GM19043 (cell line): ENCODE results near the gene IL15RA.
"Not testable (repeated sequence)": the region's sequence is repeated elsewhere in the genome, so short reads cannot be mapped to it uniquely, and the experiment has no call there.

Experiments used
- ATAC-seq: cut with Tn5 transposase; IDR thresholded peaks from one replicate; pipeline ENCODE4 v1.9.1; 2021; ENCODE audit warnings: low read depth; ENCODE audit not compliant: unreplicated experiment

IL15RA gene

DNA sequence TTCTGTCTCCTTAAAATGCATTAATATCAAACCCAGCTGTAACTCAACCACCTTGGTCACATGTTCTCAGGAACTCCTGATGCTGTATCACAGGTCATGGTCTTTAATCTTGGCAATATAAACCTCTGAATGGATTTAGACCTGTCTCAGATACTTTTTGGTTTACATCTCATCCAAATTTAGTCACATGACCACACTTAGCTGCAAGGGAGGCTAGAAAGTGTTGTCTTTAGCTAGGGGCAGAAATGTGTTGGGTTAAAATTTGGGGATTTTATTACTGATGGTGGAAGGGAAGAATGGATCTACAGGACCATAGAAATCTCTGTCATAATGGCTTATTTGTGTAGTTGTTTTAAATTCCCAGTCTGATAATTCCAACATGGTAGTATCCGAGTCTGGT lies 29.6 kb upstream of the IL15RA start:
- ATAC-seq: no peak

DNA sequence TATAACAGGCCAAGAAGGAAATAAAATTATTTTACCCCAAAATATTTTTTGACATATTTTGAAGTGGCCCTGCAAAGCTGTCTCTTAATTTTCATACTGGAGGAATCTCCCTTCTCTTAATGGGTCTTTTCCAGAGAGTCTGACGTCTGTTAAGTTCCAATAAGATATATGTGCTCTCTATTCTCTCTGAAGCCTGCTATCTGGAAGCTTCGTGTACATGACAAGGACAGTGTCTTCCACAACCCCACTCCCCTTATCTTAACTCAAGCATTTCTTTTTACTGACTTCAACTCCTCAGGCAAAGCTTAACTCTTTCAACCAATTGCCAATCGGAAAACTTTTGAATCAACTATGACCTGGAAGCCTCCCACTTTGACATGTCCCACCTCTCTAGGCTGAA lies 29.2 kb upstream of the IL15RA start:
- ATAC-seq: no peak

DNA sequence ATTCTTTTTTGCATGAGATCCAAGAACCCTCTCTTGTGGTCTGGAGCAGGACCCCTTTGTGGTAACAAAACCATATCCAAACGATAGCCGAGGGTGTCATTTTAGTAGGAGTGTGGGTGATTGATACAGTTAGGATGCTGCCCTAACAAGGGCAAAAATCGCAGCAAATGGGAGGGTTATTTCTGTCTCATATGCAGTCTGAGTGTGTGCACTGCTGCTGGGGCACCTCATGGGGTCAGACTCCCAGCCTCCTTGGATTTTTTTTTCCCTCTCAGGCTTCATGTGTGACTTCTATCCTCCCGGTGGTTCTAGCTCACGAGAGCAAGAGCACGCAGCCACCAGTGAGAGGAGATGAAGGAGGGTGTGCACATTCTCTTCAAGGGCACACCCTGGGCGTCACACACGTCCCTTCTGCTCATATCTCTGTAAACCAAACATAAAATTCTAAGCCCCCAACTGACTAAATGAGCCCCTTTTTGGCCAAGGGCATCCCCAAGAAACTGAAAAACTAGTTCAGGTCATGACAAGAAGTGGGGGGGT lies 28.6 kb upstream of the IL15RA start:
- ATAC-seq: no peak

DNA sequence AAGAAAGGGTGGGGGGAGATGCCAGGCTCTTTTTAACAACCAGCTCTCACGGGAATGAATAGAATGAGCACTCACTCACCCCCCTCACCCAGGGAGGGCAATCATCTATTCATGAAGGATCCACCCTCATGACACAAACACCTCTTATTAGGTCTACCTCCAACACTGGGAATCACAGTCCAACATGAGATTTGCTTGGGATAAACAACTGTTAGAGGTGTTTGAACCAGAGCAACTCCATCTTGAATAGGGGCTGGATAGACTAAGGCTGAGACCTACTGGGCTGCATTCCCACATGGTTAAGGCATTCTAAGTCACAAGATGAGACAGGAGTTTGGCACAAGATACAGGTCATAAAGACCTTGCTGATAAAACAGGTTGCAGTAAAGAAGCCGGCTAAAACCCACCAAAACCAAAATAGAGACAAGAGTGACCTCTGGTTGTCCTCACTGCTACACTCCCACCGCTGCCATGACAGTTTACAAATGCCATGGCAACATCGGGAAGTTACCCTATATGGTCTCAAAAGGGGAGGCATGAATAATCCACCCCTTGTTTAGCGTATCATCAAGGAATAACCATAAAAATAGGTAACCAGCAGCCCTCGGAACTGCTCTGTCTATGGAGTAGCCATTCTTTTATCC lies 27.9 kb upstream of the IL15RA start:
- ATAC-seq: not testable (repeated sequence)

DNA sequence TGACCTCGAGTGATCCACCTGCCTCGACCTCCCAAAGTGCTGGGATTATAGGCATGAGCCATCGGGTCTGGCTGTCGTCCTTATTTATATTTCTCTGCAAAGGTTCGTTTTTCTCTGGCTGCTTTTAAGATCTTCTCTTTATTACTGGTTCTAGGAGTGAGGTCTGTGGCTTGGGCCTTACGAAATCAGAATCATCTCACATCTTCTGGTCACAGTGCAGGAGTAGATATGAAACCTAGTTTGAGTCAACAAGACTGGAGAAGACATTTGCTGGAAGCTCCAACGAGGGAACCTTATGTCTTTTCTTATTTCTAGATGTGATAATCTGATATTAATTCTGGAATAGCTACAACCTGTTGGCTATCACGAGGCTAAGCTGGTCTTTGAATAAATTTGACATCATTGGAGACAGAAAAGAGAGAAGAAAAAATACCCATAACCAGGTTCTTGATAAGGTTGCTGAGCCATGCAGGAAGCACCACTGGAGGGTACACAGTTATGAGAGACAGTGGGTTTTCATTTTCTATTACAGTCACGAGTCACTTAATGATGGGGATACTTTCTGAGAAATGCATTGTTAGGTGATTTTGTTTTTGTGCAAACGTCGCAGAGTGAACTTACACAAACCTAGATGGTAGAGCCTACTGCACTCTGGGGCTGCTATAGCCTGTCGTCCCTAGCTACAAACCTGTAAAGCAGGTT lies 25.6 kb upstream of the IL15RA start:
- no peak for ATAC-seq

DNA sequence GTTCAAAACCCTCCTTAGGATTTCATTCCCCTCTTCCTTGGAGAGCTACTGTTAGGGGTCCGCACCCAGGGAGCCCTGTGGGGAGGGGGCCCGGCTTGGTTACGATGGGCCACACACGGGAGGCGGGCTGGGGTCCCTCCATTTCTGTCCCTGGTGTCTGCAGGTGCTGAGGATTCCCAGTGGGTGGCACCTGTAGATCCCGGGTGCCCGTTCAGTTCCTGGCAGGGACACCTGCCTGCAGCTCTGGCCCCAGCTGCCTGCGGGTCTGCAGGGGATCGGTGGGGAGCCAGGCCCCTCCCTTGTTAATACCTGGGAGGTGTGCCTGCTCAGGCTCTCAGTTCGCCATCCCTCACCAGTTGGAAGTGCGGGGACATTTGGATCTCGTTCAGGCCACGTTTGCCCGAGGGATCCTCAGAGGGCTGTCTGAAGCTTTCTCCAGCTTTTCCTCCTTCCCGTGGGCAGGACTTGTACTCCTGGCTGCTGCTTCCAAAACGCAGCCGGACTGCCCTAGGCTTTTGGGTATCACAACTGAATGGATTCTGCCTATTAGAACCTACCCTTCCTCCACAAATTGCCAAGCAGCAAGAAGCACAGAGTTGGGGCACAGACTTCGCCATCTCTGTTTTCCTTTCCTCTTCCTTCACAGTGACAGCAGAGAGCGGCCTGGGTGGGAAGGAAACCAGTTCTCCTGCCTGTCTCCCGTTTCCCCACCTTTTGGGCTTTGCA lies 22.3 kb upstream of the IL15RA start:
- no peak for ATAC-seq

DNA sequence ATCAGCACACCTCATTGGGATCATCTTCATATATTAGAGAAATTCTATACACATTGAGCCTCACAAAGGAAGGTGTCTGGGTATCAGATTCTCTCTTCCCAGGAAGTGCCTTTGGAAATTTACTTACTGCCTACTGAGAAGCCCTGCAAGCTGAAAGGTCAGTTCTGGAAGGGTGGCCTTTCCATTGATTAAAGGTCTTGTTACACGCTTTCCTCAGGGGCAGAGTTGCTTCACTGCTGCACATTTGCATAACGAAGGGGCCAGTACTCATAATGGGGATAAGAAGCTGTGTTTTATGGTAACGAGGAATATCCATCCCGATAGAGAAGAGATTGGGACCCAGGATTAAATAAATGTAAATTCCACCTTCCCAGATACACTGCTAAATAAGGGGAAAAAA lies 19.4 kb upstream of the IL15RA start:
- ATAC-seq: no peak

DNA sequence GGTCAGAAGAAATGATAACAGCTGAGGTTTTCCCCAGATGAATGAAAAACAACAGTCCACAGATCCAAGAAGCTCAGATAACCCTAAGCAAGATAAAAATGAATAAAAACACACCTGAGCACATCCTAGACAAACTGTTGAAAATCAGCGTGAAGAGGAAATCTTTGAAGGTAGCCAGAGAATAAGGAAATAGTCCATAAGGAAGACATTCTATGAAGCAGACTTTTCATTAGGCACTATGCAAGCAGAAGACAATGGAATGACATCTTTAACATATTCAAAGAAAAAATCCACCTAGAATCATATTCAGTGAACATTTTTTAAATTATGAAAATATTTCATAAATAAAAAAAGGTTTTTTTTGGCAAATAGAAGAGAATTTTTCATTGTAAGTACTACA lies 15.1 kb upstream of the IL15RA start:
- ATAC-seq: no peak

DNA sequence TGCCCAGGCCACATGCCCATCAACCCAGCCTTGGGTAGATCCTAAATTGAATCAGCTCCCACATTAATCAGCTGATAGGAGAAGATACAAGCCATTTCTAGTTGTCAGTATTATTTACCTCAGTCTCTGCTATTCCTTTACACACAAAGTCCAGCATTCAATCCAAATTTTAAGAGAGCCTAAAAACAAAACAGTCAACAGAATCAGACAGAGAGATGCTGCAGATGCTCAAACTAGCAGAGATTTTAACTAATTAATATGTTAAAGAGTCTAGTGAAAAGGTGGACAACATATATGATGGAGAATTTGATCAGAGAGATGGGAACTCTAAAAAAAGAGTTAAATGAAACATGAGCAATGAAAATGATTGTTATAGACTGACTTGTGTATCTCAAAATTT lies 14.4 kb upstream of the IL15RA start:
- ATAC-seq: no peak

DNA sequence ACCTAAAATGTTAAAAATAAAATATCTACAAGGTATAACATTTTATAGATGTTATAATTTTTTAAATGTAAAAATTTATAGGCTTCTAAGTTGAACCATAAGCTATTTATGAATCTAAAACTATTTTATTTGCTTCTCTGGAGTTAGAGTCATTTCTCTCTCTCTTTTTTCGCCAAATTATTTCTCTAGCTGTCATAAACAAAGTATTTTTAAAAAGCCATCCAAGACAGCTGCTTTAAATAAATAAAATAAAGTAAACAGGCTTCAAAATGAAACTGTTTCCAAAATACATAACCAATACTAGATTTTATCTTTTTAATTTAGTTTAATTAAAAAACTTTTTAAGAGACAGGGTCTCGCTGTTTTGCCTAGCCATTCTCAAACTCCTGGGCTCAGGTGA lies 12.4 kb upstream of the IL15RA start:
- no peak for ATAC-seq

DNA sequence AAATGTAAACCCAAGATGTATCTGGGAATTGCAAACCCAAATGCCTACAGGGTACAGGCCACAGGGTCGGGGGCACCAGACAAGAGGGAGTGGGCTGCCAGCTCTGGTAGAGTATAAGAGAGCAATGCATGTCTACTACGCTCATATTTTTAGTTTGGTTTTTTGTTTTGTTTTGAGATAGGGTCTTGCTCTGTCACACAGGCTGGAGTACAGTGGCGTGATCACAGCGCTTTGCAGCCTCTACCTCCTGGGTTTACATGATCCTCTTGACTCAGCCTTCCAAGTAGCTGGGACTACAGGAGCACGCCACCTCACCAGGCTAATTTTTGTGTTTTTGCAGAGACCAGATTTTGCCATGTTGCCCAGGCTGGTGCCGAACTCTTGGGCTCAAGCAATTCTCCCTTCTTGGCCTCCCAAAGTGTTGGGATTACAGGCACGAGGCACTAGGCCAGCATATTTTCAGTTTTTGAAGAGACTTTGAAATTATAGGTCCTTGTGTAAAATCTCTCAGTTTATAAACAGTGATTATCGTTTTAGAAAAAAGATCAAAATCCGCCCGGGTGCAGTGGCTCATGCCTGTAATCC lies 11.1 kb upstream of the IL15RA start:
- ATAC-seq: no peak

DNA sequence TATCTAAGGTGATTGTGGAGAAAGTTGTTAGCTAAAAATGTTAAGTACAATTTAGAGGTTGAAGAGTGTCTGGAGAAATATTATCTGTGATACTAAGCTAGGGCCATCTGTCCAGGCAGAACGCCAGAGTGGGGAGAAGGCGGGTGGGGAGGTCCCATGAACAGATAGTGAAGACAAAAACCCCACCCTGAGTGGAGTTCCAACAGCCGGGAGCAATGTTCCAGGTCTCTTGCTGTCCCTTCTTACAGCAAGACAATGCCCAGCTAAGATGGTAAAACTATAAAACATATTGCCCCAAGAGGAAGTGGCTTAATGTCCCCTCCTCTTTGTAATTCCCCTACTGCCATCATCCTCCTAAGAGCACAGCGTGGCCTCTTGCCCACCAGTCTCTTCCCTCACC lies 10.4 kb upstream of the IL15RA start:
- ATAC-seq: no peak

DNA sequence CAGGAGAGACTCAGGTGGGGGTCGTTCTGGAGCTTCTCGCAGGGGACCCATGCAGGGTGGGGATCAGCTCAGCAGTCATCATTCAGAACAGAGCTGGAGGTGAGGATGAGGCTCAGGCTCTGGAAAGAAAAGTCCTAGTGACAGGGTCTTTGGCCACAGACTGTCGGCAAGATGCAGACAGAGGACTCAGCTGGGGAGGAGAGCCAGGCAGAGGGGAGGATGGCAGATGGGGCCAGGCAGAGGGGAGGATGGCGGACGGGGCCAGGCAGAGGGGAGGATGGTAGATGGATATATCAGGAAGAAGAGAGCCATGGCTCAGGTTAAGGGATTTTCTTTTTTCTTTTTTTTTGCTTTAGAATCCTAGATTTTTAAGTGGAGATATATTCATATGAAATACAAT lies 7.7 kb upstream of the IL15RA start:
- ATAC-seq: no peak

DNA sequence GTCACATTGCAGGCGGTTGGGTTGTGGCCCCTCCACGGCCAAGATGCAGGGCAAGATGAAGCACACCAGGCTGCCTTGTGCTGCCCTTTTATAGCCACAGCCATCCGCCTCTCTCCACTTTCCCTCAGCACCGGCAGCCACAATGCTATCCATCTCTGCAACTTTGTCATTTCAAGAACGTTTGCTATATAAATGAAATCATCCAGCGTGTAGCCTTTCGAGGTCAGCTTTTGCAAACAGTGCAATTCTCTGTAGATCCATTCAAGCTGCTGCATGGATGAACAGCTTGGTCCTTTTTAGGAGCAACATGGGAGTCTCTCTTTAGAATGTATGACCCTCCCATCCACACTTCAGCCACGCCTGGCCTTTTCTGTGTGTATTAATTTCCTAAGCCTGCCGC lies 6.4 kb upstream of the IL15RA start:
- no peak for ATAC-seq

DNA sequence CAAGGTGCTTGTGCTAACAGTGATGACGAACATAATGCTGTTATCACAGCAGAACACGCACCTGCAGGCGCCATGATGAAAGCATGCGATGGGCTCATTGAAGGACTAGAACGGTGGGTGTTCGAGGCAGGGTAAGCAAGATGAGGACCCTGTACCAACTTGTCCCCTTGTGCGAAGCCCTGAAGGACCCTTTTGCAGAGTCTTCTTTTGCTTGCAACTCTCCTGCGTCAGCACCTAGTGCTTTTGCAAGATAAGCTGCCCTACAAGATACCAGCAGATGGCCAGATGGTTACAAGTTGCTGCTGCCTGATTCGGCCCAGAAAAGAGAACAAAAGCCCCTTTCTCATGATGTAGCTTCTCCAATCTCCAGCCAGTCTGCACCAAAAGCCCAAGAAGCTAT lies 4.2 kb upstream of the IL15RA start:
- ATAC-seq: no peak

DNA sequence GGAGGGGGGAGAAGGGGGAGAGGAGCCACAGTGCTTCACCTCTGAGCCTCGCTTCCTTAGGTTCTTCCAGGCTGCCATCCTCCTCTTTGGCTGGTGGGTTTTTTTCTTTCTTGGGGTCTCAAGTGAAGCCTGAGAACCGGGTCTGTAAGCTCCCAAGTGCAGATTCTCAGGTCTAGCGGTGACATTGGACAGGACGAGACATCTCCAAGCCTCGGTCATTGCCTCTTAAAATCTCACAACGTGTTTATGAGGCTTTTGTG lies 817 bp upstream of the IL15RA start:
- no peak for ATAC-seq

DNA sequence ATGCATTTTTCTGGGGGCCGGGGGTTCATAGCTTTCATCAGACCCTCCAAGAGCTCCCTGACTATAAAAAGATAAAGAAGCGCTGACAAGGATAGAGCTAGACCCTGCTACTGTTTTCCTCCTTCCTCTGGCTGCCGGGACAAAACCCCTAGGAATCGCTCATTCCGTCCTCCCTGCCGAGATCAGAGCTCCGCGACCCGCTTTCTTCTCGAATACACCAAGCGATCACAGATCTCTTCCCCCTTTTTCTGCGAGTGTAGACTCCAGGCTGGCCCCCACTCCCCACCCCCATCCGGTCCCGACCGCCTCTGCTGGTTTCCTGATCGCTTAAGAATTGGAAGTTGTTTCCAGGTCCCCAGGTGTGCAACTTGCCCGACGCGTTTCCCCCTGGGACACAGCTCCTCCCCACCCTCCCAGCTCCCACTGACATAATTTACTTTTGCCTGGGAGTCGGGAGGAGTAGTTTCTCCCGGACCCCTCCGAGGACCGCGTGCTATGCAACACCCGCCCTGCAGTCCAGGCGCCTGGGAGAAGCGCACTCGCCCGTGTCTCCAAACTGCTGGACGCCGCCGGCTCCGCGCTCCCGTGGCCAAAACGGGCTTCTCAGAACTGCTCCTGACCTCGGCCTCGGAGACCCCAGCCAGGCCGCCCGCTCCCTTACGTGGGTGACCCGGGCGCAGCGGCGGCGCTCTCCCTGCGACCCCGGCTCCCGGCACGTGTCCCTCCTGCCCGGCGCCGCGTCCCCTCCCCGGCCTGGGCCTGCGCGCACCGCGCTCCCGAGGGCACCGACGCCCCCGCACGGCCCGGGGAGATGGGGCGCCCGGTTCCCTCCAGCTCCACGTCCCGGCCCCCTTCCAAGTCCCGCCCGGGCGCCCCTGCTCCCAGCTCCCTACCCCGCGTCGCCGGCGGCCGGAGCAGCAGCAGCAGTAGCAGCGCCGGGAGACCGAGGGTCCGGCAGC lies 552 bp downstream of the IL15RA start:
- peak; percentile 3 for ATAC-seq

DNA sequence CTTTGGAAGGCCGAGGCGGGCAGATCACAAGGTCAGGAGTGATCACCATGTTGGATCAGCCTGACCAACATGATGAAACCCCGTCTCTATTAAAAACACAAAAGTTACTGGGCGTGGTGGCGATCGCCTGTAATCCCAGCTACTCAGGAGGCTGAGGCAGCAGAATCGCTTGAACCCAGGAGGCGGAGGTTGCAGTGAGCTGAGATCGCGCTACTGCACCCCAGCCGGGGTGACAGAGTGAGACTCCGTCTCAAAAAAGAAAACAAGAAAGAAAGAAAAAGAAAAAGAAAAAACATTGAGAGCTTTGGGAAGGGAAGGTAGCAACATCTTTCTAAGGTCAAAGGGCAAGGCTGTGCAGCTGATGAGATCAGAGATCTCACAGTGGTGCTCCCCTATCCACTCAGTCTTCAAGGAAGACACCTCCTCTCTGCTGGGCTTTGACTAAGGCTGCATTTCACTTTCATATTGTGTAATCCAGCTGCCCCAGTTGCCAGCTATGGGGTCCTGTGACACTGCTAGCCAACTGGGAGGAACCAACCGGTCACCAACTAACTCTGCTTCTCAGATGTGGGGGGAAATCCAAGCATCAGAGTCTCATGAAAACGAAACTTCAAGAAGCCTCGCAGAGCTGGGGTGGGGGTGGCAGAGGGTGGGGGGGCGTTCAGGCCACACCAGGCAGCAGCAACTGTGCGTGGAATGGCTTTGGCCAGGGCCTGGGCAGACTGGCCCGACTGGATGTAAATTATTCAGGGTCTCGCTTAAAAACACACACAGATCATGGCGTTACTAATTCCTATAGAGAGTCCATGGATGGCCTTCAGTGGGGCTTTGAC lies 1.5 kb downstream of the IL15RA start:
- peak; percentile 49 for ATAC-seq

DNA sequence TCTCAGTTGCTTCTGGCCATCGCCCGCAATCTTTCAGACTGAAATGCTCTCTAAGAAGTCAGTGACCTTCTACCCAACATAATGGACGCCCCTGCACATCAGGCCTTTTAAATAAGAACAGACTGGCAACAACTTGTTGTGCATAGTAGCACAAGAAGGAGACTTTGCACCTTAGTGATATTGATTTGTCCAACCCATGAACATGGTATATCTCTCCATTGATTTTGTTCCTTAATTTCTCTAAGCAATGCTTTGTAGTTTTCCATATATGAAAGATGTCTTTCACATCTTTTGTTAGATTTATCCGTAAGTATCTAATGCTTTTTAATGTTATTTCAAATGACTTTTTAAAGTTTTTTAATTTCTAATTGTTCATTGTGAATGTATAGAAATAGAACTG lies 4.3 kb downstream of the IL15RA start:
- no peak for ATAC-seq

DNA sequence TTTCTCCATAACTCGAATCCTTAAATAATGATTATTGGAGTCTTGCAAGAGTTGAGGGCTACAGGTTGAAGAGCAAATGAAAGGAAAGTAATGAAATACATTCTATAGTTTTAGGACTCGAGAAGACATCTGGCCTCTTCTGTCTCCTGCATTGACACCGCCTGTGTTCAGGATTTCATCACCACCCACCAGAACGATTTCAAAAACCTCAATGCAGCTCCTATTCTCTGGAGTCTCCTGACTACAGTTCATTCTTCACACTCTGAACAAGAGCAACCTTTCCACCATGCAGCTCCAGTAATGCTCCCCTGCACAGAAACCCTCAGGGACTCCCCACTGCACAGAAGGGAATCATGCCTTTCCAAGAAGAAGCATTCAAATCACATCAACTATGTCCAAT lies 5.5 kb downstream of the IL15RA start:
- ATAC-seq: no peak
